GM12878 (cell line): ENCODE measurements around the gene MS4A6A. TPM values are rescaled to one million over a fixed set of nuclear protein-coding genes. Genes with fewer than 3 reads are reported as not detected.

Experiments used
- ATF7 ChIP-seq: fragments of 450-650 bp; IDR thresholded peaks from 2 replicates; pipeline ENCODE4 v1.6.1; 2016; ENCODE audit warnings: low read depth, mild to moderate bottlenecking
- CEBPZ ChIP-seq: fragments of 150-350 bp; IDR thresholded peaks from 2 replicates; pipeline ENCODE4 v1.6.1; 2016; ENCODE audit warnings: low read depth, low read length
- DPF2 ChIP-seq: fragments of 450-650 bp; IDR thresholded peaks from 2 replicates; pipeline ENCODE4 v1.6.1; 2017; ENCODE audit warnings: mild to moderate bottlenecking
- ESRRA ChIP-seq: IDR thresholded peaks from 2 replicates; pipeline ENCODE4 v1.6.1; 2012; ENCODE audit warnings: mild to moderate bottlenecking, low read length, improper control_type of control experiment
- ETV6 ChIP-seq, 2 experiments: fragments of 450-650 bp in 1 of 2; IDR thresholded peaks in 1 of 2; conservative IDR thresholded peaks in 1 of 2; 2 replicates each; pipeline ENCODE4 v1.6.1; 2014; ENCODE audit warnings: antibody characterized with exemption in 1 of 2, borderline replicate concordance in 1 of 2, low read depth in 1 of 2, mild to moderate bottlenecking in 1 of 2, moderate library complexity in 1 of 2
- GATAD2B ChIP-seq: fragments of 450-650 bp; conservative IDR thresholded peaks from 2 replicates; pipeline ENCODE4 v1.6.1; 2017; ENCODE audit warnings: low read depth, mild to moderate bottlenecking, moderate library complexity
- JUND ChIP-seq: IDR thresholded peaks from 2 replicates; pipeline ENCODE4 v1.6.1; 2012; ENCODE audit warnings: low read depth, mild to moderate bottlenecking, low read length, improper control_type of control experiment, moderate library complexity
- KAT2A ChIP-seq: conservative IDR thresholded peaks from 2 replicates; pipeline ENCODE4 v1.6.1; 2011; ENCODE audit warnings: low read depth, low read length; ENCODE audit not compliant: control insufficient read depth
- KDM1A ChIP-seq: fragments of 200-600 bp; sonication (generic); IDR thresholded peaks from 2 replicates; pipeline ENCODE4 v1.6.1; 2016; ENCODE audit warnings: borderline replicate concordance
- MTA2 ChIP-seq: fragments of 450-650 bp; IDR thresholded peaks from 2 replicates; pipeline ENCODE4 v1.6.1; 2016; ENCODE audit warnings: low read depth, mild to moderate bottlenecking, moderate library complexity
- NBN ChIP-seq: fragments of 450-650 bp; IDR thresholded peaks from 2 replicates; pipeline ENCODE4 v1.6.1; 2016
- PAX5 ChIP-seq: IDR thresholded peaks from 2 replicates; pipeline ENCODE4 v1.6.1; 2011; ENCODE audit warnings: low read depth, low read length, borderline replicate concordance
- PKNOX1 ChIP-seq: fragments of 450-650 bp; IDR thresholded peaks from 2 replicates; pipeline ENCODE4 v1.6.1; 2016; ENCODE audit warnings: mild to moderate bottlenecking
- PML ChIP-seq: IDR thresholded peaks from 2 replicates; pipeline ENCODE4 v1.6.1; 2012; ENCODE audit warnings: low read length, inconsistent platforms
- TBL1XR1 ChIP-seq: IDR thresholded peaks from 2 replicates; pipeline ENCODE4 v1.6.1; 2012; ENCODE audit warnings: low read depth, low read length, improper control_type of control experiment
- TCF7 ChIP-seq: IDR thresholded peaks from 2 replicates; pipeline ENCODE4 v1.6.1; 2014; ENCODE audit warnings: antibody characterized with exemption, borderline replicate concordance
- YBX1 ChIP-seq: fragments of 450-650 bp; IDR thresholded peaks from 2 replicates; pipeline ENCODE4 v1.6.1; 2016; ENCODE audit warnings: antibody characterized with exemption
- ZNF592 ChIP-seq: fragments of 450-650 bp; IDR thresholded peaks from 2 replicates; pipeline ENCODE4 v1.6.1; 2017; ENCODE audit warnings: mild to moderate bottlenecking, moderate library complexity
- ZNF687 ChIP-seq: fragments of 450-650 bp; IDR thresholded peaks from 2 replicates; pipeline ENCODE4 v1.6.1; 2017; ENCODE audit warnings: mild to moderate bottlenecking, moderate library complexity
- polyA plus RNA-seq, 11 experiments: library from polyadenylated mRNA; depleted of rRNA in 4 of 11; unstranded in 6 of 11; stranded (reverse) in 5 of 11; fragments of >200 nt; fragmentation: Nextera tagmentation in 4 of 11; fragmentation: Illumina TruSeq in 1 of 11; extraction: Ambion mirVana in 4 of 11; extraction: Trizol in 1 of 11; gene quantifications; 1 replicate in 1 of 11; 2 replicates in 10 of 11; pipeline versions ENCODE4 v1.2.1 to v1.2.3, GENCODE V29; 2011 to 2016; ENCODE audit warnings: inconsistent platforms in 2 of 11, missing spikeins in 2 of 11, low read depth in 1 of 11
- total RNA-seq, 4 experiments: library from RNA; depleted of rRNA in 3 of 4; stranded (reverse); fragments of >200 nt in 3 of 4; fragmentation: Illumina TruSeq in 1 of 4; extraction: Trizol in 1 of 4; gene quantifications; 2 replicates each; pipeline versions ENCODE4 v1.2.1 to v1.2.3, GENCODE V29; 2013 to 2021

The MS4A6A gene
- total and polyA plus RNA-seq, 10 of the 15 experiments (the other 5 are each of a cell fraction or from before 2014, with no cell fraction given), result 0.75 to 30.7 (median 9.0) TPM

- no peak for TF ChIP-seq ZNF592
- TF ChIP-seq CEBPZ, result no peak
- no peak for TF ChIP-seq YBX1
- TF ChIP-seq MTA2, result peak; percentile 96
- peak; percentile 45; the same call in 1 of the 2 replicates for TF ChIP-seq GATAD2B
- TF ChIP-seq ZNF687, result no peak
- TF ChIP-seq ETV6 (conservative IDR thresholded peaks at IDR 0.05 in 1 of 2, IDR thresholded peaks at IDR 0.05 in 1 of 2; ENCODE audit: borderline replicate concordance in 1 of 2, low read depth in 1 of 2), result peak in 1 of 2 experiments; percentile 42; a peak in 1 of 4 replicates
- peak; percentile 77; the same call in 1 of the 2 replicates for TF ChIP-seq TCF7
- TF ChIP-seq JUND, result no peak
- TF ChIP-seq PML, result no peak
- no peak for TF ChIP-seq PKNOX1
- 0 out of 2 replicates have a peak, but pooled peaks have one; percentile 24 for TF ChIP-seq PAX5
- peak; percentile 77 for TF ChIP-seq DPF2
- no peak for TF ChIP-seq ESRRA
- TF ChIP-seq KDM1A, result no peak
- no peak for TF ChIP-seq KAT2A
- TF ChIP-seq ATF7, result peak; percentile 81
- no peak for TF ChIP-seq TBL1XR1
- TF ChIP-seq NBN, result no peak
Observed at GRCh38 chr11:60206616-60207015, 23.7 kb upstream of the MS4A6A start (continued).
